ENCODE measurements around the gene RFXANK.
"Not testable (repeated sequence)": the region's sequence is repeated elsewhere in the genome, so short reads cannot be mapped to it uniquely, and the experiment has no call there.

Gene RFXANK

GRCh38 chr19:19170053-19170872 lies 21.8 kb upstream of the RFXANK start, which contains the start of gene MEF2B:
Gene MEF2B, minus strand, starts transcription at chr19:19170263. Its CDS starts 19,528 bp downstream, at chr19:19150735.
- DNase-seq (ENCODE audit: low read depth): no peak

- no peak for DNase-seq (ENCODE audit: low read depth)
Observed at GRCh38 chr19:19170873-19171672, 21.0 kb upstream of the RFXANK start.

DNA sequence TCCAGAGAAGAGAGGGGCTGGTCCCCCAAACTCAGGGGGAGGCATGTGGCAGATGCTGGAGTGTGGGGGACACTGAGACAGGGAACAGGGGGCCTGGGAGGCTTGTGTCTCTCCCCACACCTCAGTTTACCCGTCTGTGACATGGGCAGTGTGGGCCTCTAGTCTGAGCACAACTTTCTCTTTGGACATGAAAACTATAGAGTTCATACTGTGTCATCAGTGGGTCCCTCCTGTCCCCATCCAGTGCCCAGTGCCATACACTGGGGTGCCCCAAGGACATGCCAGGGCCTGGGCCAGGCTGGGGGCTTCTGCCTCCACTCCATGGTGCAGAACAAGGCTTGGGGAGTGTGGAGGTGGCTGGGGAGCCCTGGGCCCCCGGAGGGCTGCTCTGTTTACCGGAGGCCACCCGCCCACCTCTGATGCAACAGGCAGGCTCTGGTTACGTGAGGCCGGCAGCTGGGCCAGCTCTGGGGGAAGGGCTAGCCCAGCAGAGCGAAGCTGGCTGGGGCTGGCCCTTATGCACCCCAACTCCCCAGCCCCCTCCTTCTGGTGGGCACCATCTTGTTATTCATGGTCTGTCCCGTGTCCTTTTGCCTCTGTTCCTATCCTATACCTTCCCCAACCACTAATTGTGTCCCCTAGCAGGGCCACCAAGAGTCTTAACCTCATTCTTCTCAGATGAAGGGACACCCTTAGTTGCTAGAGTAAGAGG lies 20.1 kb upstream of the RFXANK start:
- DNase-seq (ENCODE audit: low read depth): no peak

- DNase-seq (ENCODE audit: low read depth): not testable (repeated sequence)
Observed at GRCh38 chr19:19173243-19173642, 18.8 kb upstream of the RFXANK start.

- no peak for DNase-seq (ENCODE audit: low read depth)
Observed at GRCh38 chr19:19176950-19177349, 15.1 kb upstream of the RFXANK start.

DNA sequence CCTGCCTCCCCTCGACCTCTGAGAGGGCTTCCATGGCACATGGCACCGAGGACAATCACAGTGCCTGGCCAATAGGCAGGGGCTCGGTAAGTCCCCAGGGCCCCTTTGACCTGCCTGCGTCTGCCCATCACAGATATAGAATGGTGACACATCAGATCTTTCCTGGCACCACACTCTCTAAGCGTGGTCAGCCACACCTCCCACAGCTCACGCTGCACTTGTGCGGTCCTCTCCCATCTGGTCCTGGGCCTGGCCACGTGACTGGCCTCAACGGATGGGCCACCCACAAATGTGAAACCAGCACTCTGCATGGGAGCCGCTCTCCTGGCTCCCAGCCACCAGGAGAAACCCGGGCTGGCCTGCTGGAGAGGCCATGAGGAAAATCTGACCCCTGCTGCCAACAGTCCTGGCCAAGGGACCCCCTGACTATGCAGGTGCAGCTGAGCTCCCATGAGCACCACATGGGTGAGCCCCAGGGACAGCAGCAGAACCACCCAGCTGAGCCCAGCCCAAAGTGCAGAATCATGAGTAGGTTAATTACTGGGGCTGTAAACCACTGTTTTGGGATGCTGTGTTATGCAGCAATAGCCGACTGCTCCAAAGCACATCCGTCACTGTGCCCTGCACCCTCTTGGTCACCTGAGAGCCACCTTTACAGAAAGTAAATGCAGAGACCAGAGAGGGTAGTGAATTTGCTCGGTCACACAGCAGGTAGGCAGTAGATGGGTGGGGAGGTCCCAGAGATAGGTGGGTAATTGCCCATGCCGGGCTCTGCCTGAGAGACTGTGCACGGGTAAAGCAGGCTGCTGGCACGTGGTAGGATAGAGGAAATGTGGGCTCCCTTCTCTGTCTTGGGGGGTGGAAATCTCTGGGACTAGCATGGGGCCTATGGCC lies 12.3 kb upstream of the RFXANK start:
- DNase-seq (ENCODE audit: low read depth): no peak

DNA sequence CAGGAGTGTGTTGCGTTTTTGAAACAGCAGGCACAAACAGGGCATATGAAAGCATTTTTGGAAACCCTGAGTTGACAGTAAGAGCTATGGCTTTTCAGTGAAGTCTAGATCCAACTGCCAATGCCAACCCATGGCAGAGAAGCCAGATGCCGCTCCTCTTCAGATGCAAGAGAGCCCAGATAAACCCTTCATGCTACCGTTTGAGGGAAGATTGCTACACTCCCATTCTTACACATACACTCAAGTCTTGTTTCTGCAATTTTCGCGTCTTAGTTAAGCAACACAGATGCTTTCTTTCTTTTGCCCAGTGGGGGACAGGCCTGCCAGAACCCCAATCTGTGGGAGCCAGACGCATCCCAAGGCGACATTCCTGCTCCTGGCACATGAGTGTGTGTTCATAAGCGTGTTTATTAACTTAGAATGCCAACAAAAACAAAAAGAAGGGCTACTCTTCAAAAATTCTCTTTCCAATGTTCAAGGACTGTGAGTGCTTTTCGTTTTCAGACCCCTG lies 10.5 kb upstream of the RFXANK start:
- DNase-seq (ENCODE audit: low read depth): no peak

DNA sequence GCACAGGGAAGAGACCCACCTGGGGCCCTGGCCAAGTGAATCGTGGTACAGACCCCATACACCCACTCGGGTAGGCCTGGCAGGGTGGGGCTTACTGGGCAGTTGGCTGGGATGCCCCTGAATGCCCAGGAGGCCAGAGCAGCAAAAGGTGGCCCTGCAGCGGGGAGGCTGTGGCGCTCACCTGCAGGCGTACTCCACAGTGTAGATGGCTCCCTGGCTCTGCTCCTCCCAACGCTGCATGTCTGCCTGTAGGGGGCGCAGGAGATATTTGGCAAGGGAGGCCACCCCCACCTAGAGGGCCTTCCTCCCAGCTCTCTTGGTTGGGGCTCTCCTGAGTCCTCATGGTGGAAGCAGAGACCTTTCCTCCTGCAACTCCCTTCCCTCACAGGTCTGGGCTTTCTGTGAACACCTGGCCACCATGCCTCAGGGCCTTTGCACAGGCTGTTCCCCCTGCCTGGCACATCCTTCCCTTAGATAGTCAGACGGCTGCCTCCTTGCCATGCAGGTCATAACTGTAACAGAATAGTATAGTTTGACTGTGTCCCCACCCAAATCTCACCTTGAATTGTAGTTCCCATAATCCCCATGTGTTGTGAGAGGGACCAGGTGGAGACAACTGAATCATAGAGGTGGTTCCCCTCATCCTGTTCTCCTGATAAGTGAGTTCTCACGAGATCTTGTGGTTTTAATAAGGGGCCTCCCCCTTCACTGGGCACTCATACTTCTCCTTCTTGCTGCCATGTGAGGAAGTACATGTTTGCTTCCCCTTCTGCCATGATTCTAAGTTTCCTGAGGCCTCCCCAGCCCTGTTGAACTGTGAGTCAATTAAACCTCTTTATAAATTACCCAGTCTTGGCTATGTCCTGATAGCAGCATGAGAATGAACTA lies 6.0 kb upstream of the RFXANK start:
- DNase-seq (ENCODE audit: low read depth): peak; percentile 62

DNA sequence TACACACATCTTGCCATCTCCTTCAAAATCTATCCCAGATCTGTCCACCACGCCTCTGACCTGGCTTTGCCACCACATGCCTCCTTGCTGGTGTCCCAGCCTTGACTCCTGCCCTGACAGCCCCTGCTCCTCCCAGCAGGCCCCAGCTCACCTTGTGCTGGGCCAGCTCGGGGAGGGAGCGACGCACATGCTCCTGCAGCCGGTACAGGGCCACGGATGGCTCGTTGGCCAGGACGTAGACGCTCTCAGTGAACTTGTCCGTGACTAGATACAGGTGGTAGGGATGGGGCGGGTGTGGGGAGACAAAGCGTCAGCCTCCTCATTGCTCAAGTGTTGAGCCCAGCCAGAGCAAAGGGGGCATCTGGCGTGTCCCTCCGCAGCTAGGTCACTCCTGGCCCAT lies 5.3 kb upstream of the RFXANK start:
- no peak for DNase-seq (ENCODE audit: low read depth)

- DNase-seq (ENCODE audit: low read depth): no peak
Observed at GRCh38 chr19:19191768-19192077, 335 bp upstream of the RFXANK start.

DNA sequence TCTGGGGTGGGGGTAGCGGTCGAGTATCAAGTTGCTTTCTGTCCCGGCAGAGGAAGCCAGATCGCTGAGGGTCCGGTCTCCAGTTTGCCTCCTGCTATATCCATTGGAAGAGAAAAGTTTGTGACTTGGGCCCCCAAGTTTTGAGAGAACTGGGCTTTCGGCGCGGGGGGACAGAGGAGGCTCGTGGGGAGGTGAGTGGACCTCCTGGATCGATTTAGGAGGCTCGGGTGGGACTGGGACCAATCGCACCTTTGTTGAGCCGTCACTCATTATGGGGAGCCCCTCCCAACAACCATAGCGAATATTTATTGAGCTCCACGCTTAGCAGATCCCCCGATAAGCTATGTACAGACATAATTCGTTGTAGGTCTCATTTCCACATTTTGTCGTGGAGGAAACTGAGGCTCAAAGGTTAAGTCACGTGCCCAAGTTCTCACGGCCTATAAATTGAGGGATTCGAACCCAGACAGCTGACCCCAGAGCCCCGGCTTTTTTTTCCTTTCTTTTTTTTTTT lies 909 bp downstream of the RFXANK start:
- no peak for DNase-seq (ENCODE audit: low read depth)

DNA sequence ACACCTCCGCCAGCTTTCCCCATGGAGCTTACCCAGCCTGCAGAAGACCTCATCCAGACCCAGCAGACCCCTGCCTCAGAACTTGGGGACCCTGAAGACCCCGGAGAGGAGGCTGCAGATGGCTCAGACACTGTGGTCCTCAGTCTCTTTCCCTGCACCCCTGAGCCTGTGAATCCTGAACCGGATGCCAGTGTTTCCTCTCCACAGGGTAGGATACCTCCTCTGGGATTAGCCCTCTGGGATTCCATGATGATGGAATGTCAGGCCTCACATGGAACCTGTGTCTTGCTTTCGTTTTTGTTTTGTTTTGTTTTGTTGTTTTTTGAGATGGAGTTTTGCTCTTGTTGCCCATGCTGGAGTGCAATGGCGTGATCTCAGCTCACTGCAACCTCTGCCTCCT lies 1.9 kb downstream of the RFXANK start:
- no peak for DNase-seq (ENCODE audit: low read depth)

DNA sequence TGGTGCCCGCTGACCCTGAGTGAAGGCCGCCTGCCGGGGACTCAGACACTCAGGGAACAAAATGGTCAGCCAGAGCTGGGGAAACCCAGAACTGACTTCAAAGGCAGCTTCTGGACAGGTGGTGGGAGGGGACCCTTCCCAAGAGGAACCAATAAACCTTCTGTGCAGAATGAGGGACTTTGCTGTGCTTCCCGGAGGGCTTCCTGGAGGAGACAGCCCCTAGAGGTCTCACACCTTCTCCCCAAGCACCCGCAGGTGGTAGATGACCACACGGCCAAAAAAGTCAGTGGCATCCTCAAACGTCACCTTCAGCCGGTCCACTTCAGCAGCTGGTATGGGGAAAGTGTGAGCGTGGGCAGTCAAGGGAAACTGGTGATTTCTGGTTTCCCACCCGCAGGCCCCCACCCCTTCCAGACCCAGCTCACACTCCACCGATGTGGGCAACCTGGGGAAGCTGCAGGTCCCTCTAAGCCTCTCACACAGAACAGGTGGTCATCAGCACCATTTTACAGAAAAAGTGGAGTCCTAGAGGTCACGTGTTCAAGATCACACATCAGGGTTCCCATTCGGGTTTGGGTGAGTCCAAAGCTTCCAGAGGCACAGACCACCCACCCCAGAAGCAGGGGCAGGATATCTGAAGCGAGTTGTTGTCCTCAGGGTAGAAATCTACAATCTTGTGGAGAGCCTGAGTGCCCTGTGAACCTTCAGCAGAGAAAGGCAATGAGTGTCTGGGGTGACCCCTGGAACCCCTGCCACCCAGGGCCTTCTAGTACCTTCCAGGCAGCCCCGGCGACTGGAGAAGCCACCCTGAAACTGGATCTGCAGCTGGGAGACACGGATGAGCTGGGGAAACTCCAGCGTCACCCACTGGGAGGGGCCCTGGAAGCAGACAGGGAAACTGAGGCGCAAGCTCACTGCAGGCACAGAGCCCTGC lies 9.9 kb downstream of the RFXANK start:
- DNase-seq (ENCODE audit: low read depth): no peak

- no peak for DNase-seq (ENCODE audit: low read depth)
Observed at GRCh38 chr19:19202707-19203011, 10.6 kb downstream of the RFXANK start.

GRCh38 chr19:19203012-19203856 lies 11.2 kb downstream of the RFXANK start, which contains the start of gene NR2C2AP:
Gene NR2C2AP, minus strand, starts transcription at chr19:19203414. Its CDS starts 354 bp downstream, at chr19:19203060.
- DNase-seq (ENCODE audit: low read depth): peak; percentile 67

GRCh38 chr19:19204181-19204580 lies 12.1 kb downstream of the RFXANK start:
- no peak for DNase-seq (ENCODE audit: low read depth)

DNA sequence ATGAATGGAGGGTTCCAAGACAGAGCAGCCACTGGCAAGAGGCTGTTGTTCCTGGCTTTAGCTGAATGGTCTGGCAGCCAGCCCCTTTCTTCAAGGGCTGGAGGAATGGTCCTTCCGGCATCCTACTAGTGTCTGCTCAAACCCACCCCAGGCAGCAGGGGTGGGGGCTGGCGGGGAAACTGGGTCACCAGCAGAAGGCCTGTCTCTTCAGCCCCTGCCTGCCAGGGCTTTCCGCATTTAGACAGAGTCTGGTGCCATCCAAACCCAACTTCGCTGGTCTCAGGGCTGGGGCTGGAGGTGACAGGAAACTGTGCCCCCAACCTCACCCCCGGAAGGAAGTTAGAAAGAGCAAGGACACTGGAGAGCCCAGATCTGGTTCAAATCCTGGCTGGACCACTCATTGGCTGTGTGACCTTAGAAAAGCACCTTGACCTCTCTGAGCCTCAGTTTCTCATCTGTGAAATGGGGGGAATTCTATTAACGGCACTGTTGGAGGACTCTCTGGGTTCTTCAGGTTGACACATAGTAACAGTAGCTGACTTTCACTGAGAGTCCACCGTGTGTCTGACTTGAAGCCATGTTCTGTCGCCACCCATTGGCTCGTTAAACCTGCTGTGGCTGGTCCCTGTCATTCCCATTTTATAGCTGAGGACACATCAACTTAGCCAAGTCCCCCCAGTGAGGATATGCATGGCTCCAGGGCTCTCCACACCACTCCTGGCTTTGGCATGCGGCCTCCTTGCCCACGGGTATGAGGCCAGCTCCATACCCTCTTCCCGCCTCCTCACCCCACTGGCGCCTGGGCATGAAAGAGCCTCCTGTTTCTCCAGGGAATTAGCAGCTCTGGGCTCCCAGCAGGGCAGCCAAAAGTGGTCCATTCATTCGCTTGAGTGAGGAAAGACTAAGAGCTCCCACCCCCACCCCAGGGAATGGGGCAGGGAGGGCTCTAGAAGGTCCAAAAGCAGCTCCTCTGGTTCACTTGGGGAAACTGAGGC lies 13.7 kb downstream of the RFXANK start:
- no peak for DNase-seq (ENCODE audit: low read depth)
